Activated CD4-positive, alpha-beta T cell treated with anti-CD3 and anti-CD28 coated beads for 36 hours (primary cell): ENCODE data around the gene CCR9. TPM values are rescaled to one million over a fixed set of nuclear protein-coding genes. Genes with fewer than 3 reads are reported as not detected.
"Not testable (repeated sequence)": the region's sequence is repeated elsewhere in the genome, so short reads cannot be mapped to it uniquely, and the experiment has no call there.

Source experiments
- ATAC-seq: fragments of 200-7000 bp; cut with Tn5 transposase; one replicate; pipeline ENCODE4 v1.10.0; 2021; ENCODE audit warnings: mild to moderate bottlenecking, moderate library complexity
- CTCF ChIA-PET: fragments of 350-600 bp; sonication (Branson Sonifier 250); formaldehyde crosslinking; loops from one replicate; lab custom pipeline; 2021; ENCODE audit warnings: antibody characterized with exemption; lab: Charles Lee
- POLR2A ChIA-PET: fragments of 350-600 bp; sonication (Branson Sonifier 250); formaldehyde crosslinking; loops from one replicate; lab custom pipeline; 2021; ENCODE audit warnings: antibody characterized with exemption, inconsistent platforms; lab: Charles Lee
- DNase-seq: peaks from one replicate; pipeline ENCODE4 v3.0.0-alpha.2; 2020
- H3K27ac Mint-ChIP-seq: one replicate; pipeline ENCODE4 v1.8.0; 2021; ENCODE audit warnings: mixed read lengths
- H3K27me3 Mint-ChIP-seq: one replicate; pipeline ENCODE4 v1.8.0; 2021; ENCODE audit warnings: mixed read lengths
- H3K36me3 Mint-ChIP-seq: one replicate; pipeline ENCODE4 v1.8.0; 2021; ENCODE audit warnings: low read depth, mixed read lengths
- H3K4me1 Mint-ChIP-seq: one replicate; pipeline ENCODE4 v1.8.0; 2021; ENCODE audit warnings: mixed read lengths
- H3K4me3 Mint-ChIP-seq: one replicate; pipeline ENCODE4 v1.8.0; 2021; ENCODE audit warnings: mild to moderate bottlenecking, moderate library complexity, mixed read lengths
- H3K9me3 Mint-ChIP-seq: one replicate; pipeline ENCODE4 v1.8.0; 2021; ENCODE audit warnings: low read depth, mixed read lengths
- intact Hi-C, 2 experiments: fragments of 100-400 bp; cut with DNase I in 1 of 2; cut with micrococcal nuclease in 1 of 2; formaldehyde crosslinking; loops; one replicate each; pipeline versions ENCODE4 v1.14.2 to v1.15.1; 2022 to 2024; cut with DNase I, micrococcal nuclease
- total RNA-seq, 2 experiments: library from RNA; stranded (reverse); gene quantifications; one replicate each; pipeline ENCODE4 v1.2.3, GENCODE V29; 2021

Gene CCR9, protein sequence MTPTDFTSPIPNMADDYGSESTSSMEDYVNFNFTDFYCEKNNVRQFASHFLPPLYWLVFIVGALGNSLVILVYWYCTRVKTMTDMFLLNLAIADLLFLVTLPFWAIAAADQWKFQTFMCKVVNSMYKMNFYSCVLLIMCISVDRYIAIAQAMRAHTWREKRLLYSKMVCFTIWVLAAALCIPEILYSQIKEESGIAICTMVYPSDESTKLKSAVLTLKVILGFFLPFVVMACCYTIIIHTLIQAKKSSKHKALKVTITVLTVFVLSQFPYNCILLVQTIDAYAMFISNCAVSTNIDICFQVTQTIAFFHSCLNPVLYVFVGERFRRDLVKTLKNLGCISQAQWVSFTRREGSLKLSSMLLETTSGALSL
- not detected for total RNA-seq

DNA sequence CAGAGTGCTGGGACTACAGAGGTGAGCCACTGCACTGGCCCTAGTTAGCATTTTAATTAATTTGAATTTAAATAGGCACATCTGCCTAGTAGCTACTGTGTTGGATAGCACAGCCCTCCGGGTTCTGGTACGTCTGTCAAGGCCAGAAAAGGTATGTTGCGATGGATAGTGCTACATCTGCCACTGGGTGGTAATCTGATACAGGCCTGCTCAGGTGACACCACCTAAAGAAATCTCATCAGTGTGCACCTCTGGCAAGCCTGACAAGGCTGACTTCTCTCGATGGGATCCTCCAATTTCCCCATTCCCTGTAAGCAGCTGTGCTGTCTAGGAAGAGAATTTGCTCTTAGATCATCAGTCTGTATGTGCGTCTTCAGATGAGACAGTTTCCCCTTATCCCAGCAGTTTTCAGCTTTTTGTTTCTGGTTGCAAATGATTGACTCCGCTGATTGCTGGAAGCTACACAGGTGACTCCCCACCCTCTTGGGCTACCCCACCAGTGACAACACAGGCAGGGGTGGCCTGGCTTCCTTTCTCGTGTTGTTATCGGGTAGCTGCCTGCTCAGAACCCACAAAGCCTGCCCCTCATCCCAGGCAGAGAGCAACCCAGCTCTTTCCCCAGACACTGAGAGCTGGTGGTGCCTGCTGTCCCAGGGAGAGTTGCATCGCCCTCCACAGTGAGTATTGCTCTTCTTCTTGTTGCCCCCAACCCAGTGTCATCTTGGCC is at the start of gene CCR9:
Gene CCR9 (plus strand): TSS at position 565 of the 727 bp plus-strand sequence. CDS start 8,391 bp downstream, outside the sequence.
- ChIA-PET POLR2A (no interaction called here), CTCF (interaction anchor here (0.6 to 1.2 kb wide), 3 partner anchors 12 to 193 kb away, joined by 3 to 7 read pairs (median 3); no protein-coding TSS in a partner anchor)
- no peak for ATAC-seq
- H3K9me3 Mint-ChIP-seq = no peaks in the 10 kb centered on the region
- H3K27ac Mint-ChIP-seq = no peak within 1 kb of the TSS
- no peak within 1 kb of the TSS for H3K4me3 Mint-ChIP-seq
- DNase-seq = no peak
- peaks cover 40% of the 10 kb centered on the region for H3K4me1 Mint-ChIP-seq
- H3K36me3 Mint-ChIP-seq = no peaks in the 10 kb centered on the region
- peaks cover 29% of the 10 kb centered on the region for H3K27me3 Mint-ChIP-seq
- intact Hi-C loops = loop anchor here in 1 of 2 experiments (2.0 kb wide), 1 partner anchor 21 kb away; no protein-coding TSS in a partner anchor

GRCh38 chr3:45838466-45838865 is 47.9 kb upstream of the CCR9 start:
- CTCF ChIA-PET = interaction anchor here (1.0 kb wide), 1 partner anchor 241 kb away, joined by 3 read pairs; no protein-coding TSS in a partner anchor
- Mint-ChIP-seq H3K27me3 (no peaks in the 10 kb centered on the region), H3K4me1 (peaks cover 14% of the 10 kb centered on the region), H3K27ac (no peak overlapping the region), H3K4me3 (no peak overlapping the region), H3K9me3 (no peaks in the 10 kb centered on the region), H3K36me3 (peaks cover 9% of the 10 kb centered on the region)
- DNase-seq (no peak), ATAC-seq (no peak)
- intact Hi-C loops = no loop called here
- POLR2A ChIA-PET = interaction anchor here (0.6 kb wide), 1 partner anchor 51 kb away, joined by 3 read pairs; no protein-coding TSS in a partner anchor

GRCh38 chr3:45841420-45841756 is 45.0 kb upstream of the CCR9 start:
- Mint-ChIP-seq H3K4me3 (peak overlapping the region; percentile 87), H3K27me3 (no peaks in the 10 kb centered on the region), H3K4me1 (peaks cover 14% of the 10 kb centered on the region), H3K27ac (peak overlapping the region; percentile 82), H3K9me3 (no peaks in the 10 kb centered on the region), H3K36me3 (peaks cover 2% of the 10 kb centered on the region)
- intact Hi-C loops = loop anchor here in 1 of 2 experiments (2.0 to 5.0 kb wide), 2 partner anchors 75 to 149 kb away; no protein-coding TSS in a partner anchor
- CTCF ChIA-PET = interaction anchor here (0.7 to 2.4 kb wide), 10 partner anchors 9 to 295 kb away, joined by 3 to 7 read pairs (median 4); no protein-coding TSS in a partner anchor
- DNase-seq (no peak), ATAC-seq (peak; percentile 43)
- POLR2A ChIA-PET = interaction anchor here (0.6 to 0.9 kb wide), 2 partner anchors 15 to 1005 kb away, joined by 3 to 5 read pairs; no protein-coding TSS in a partner anchor

DNA sequence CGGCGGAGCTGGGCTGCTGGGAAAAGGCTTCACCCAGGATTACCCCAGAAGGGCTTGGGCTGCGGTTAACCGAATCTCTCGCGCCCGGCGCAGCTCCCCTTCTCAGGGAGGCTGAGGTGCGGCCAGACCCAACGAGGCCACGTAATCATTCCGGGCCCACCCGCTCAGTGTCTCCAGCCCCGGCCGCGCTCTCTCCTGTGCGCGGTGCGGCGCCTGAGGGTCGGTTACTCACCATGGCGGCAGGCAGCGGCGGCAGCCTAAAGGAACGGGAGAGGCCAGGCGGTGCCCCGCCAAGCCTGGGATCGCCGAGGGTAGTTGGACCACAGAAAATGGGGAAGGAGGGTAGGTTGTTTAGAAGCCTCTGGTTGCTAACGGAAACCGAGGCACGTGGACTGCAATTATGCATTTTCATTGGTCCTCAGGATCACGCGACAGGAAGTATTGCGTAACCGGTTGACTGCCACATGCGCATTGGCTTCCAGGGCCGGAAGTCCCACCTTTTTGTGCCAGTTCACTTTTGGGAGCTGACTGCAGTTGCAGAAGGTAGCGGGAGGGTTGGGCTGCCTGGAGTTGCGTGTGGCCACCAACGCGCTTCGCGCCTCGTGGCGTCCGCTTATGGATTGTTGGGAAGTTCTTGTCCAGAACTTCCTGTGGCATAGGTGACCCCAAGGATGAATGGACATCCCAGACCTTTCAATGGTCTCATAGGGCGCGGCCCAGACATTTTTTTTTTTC is 44.4 kb upstream of the CCR9 start, which contains the start of gene LZTFL1:
Gene LZTFL1 (minus strand): TSS at position 363 of the 735 bp plus-strand sequence. CDS start 128 bp downstream, at position 235.
- ChIA-PET CTCF (interaction anchor here (0.6 to 2.4 kb wide), 10 partner anchors 9 to 473 kb away, joined by 3 to 7 read pairs (median 4); no protein-coding TSS in a partner anchor), POLR2A (interaction anchor here (0.6 to 0.9 kb wide), 3 partner anchors 16 to 1005 kb away, joined by 3 to 5 read pairs (median 3); no protein-coding TSS in a partner anchor)
- H3K9me3 Mint-ChIP-seq = no peaks in the 10 kb centered on the region
- no peaks in the 10 kb centered on the region for H3K36me3 Mint-ChIP-seq
- no peaks in the 10 kb centered on the region for H3K27me3 Mint-ChIP-seq
- peak; percentile 94 for DNase-seq
- peak within 1 kb of the TSS; percentile 87 for H3K4me3 Mint-ChIP-seq
- peak; percentile 89 for ATAC-seq
- H3K4me1 Mint-ChIP-seq = peaks cover 14% of the 10 kb centered on the region
- intact Hi-C loops = loop anchor here (1.0 to 5.0 kb wide), 6 partner anchors 19 to 454 kb away; partner anchors contain the start of gene LARS2 (in 1 of the 2)
- H3K27ac Mint-ChIP-seq = peak within 1 kb of the TSS; percentile 82

- Mint-ChIP-seq H3K27me3 (peaks cover 3% of the 10 kb centered on the region), H3K4me3 (no peak overlapping the region), H3K4me1 (peaks cover 14% of the 10 kb centered on the region), H3K36me3 (no peaks in the 10 kb centered on the region), H3K27ac (peak overlapping the region; percentile 38), H3K9me3 (no peaks in the 10 kb centered on the region)
- no peak for DNase-seq
- ChIA-PET POLR2A (interaction anchor here (0.6 kb wide), 1 partner anchor 807 kb away, joined by 3 read pairs; no protein-coding TSS in a partner anchor), CTCF (interaction anchor here (0.7 to 2.4 kb wide), 4 partner anchors 7 to 237 kb away, joined by 3 to 6 read pairs (median 4); no protein-coding TSS in a partner anchor)
- intact Hi-C loops = loop anchor here (1.0 to 5.0 kb wide), 5 partner anchors 18 to 455 kb away; partner anchors contain the start of gene LARS2 (in 1 of the 2)
- ATAC-seq = no peak
These were observed 43.3 kb upstream of the CCR9 start for GRCh38 chr3:45842851-45843625.

- H3K27ac Mint-ChIP-seq = no peak overlapping the region
- no peak for ATAC-seq
- no peaks in the 10 kb centered on the region for H3K9me3 Mint-ChIP-seq
- no peak for DNase-seq
- ChIA-PET POLR2A (no interaction called here), CTCF (interaction anchor here (0.9 kb wide), 1 partner anchor 17 kb away, joined by 3 read pairs; no protein-coding TSS in a partner anchor)
- H3K4me1 Mint-ChIP-seq = peaks cover 14% of the 10 kb centered on the region
- intact Hi-C loops = loop anchor here in 1 of 2 experiments (5.0 kb wide), 1 partner anchor 152 kb away; no protein-coding TSS in a partner anchor
- no peaks in the 10 kb centered on the region for H3K36me3 Mint-ChIP-seq
- H3K4me3 Mint-ChIP-seq = no peak overlapping the region
- peaks cover 9% of the 10 kb centered on the region for H3K27me3 Mint-ChIP-seq
These were observed 41.7 kb upstream of the CCR9 start for GRCh38 chr3:45844616-45845015.

DNA sequence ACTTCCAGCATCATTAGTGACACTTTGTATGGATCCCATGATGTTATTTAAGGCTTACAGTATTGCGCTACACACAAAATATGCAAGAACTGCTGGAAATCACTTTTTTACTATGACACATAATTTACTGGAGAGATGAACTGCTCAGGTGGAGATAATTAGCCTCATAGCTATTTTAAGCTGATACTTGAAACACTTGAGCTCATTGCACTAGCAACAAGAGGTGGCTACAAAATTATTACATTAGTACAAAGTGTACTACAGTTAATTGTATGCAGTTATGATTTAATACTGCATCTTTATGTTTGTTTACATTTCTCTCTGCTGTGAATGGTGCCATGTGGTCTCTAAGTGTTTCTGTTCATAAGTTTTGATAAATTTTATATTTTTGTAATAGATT is 38.0 kb upstream of the CCR9 start:
- ATAC-seq (no peak), DNase-seq (no peak)
- no peak overlapping the region for H3K4me3 Mint-ChIP-seq
- H3K36me3 Mint-ChIP-seq = no peaks in the 10 kb centered on the region
- no peak overlapping the region for H3K27ac Mint-ChIP-seq
- H3K9me3 Mint-ChIP-seq = no peaks in the 10 kb centered on the region
- POLR2A ChIA-PET = no interaction called here
- CTCF ChIA-PET = interaction anchor here (0.7 to 1.4 kb wide), 3 partner anchors 18 to 668 kb away, joined by 3 to 5 read pairs (median 3); no protein-coding TSS in a partner anchor
- intact Hi-C loops = no loop called here
- peaks cover 5% of the 10 kb centered on the region for H3K4me1 Mint-ChIP-seq
- H3K27me3 Mint-ChIP-seq = peaks cover 25% of the 10 kb centered on the region

- H3K4me3 Mint-ChIP-seq = no peak overlapping the region
- CTCF ChIA-PET = interaction anchor here (0.6 to 1.0 kb wide), 3 partner anchors 66 to 143 kb away, joined by 3 read pairs; partner anchors contain the start of gene FYCO1
- DNase-seq = no peak
- POLR2A ChIA-PET = no interaction called here
- ATAC-seq = no peak
- intact Hi-C loops = no loop called here
- H3K27ac Mint-ChIP-seq = no peak overlapping the region
- H3K36me3 Mint-ChIP-seq = peaks cover 2% of the 10 kb centered on the region
- H3K9me3 Mint-ChIP-seq = no peaks in the 10 kb centered on the region
- peaks cover 52% of the 10 kb centered on the region for H3K27me3 Mint-ChIP-seq
- H3K4me1 Mint-ChIP-seq = peaks cover 14% of the 10 kb centered on the region
These were observed 33.5 kb upstream of the CCR9 start for GRCh38 chr3:45852828-45853227.

DNA sequence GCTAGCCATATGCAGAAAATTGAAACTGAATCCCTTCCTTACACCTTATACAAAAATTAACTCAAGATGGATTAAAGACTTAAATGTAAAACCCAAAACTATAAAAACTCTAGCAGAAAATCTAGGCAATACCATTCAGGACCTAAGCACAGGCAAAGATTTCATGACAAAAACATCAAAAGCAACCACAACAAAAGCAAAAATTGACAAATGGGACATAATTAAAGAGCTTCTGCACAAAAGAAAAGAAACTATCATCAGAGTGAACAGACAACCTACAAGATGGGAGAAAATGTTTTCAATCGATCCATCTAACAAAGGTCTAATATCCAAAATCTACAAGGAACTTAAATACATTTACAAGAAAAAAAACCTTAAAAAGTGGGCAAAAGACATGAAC is 30.0 kb upstream of the CCR9 start:
- CTCF ChIA-PET, ATAC-seq, POLR2A ChIA-PET, H3K36me3 Mint-ChIP-seq, H3K9me3 Mint-ChIP-seq, intact Hi-C loops, H3K27ac Mint-ChIP-seq, DNase-seq: not testable (repeated sequence)
- Mint-ChIP-seq H3K4me1 (peaks cover 26% of the 10 kb centered on the region), H3K27me3 (peaks cover 44% of the 10 kb centered on the region), H3K4me3 (peak overlapping the region; percentile 2)

DNA sequence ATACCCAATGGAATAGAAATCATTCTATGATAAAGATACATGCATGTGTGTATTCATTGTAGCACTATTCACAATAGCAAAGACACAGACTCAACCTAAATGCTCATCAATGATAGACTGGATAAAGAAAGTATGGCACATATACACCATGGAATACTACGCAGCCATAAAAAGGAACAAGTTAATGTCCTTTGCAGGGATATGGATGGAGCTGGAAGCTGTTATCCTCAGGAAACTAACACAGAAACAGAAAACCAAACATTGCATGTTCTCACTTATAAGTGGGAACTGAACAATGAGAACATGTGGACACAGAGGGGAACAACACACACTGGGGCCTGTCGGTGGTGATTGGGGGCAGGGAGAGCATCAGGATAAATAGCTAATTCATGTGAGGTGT is 29.3 kb upstream of the CCR9 start:
- Mint-ChIP-seq H3K27me3 (peaks cover 43% of the 10 kb centered on the region), H3K4me1 (peaks cover 32% of the 10 kb centered on the region)
- DNase-seq, H3K36me3 Mint-ChIP-seq, H3K4me3 Mint-ChIP-seq, H3K9me3 Mint-ChIP-seq, ATAC-seq, H3K27ac Mint-ChIP-seq, intact Hi-C loops, POLR2A ChIA-PET, CTCF ChIA-PET: not testable (repeated sequence)
